Progenitor cell of endocrine pancreas (in vitro differentiated cells): ENCODE measurements around the gene ALPI. TPM values are rescaled to one million over a fixed set of nuclear protein-coding genes. Genes with fewer than 3 reads are reported as not detected.

Experiments
- DNase-seq: peaks from one replicate; pipeline ENCODE4 v3.0.0; 2021; ENCODE audit warnings: low spot score; ENCODE audit not compliant: unreplicated experiment
- H3K27ac Mint-ChIP-seq: 2 replicates; pipeline ENCODE4 v1.8.0; 2021; ENCODE audit warnings: mild to moderate bottlenecking, moderate library complexity, mixed read lengths
- H3K27me3 Mint-ChIP-seq: 2 replicates; pipeline ENCODE4 v1.8.0; 2021; ENCODE audit warnings: mixed read lengths
- H3K36me3 Mint-ChIP-seq: 2 replicates; pipeline ENCODE4 v1.8.0; 2022; ENCODE audit warnings: mixed read lengths; ENCODE audit not compliant: insufficient read depth
- H3K4me1 Mint-ChIP-seq: 2 replicates; pipeline ENCODE4 v1.8.0; 2021; ENCODE audit warnings: low read depth, mixed read lengths
- H3K4me3 Mint-ChIP-seq: 2 replicates; pipeline ENCODE4 v1.8.0; 2021; ENCODE audit warnings: low read depth, mild to moderate bottlenecking, moderate library complexity, mixed read lengths
- H3K9me3 Mint-ChIP-seq: 2 replicates; pipeline ENCODE4 v1.8.0; 2021; ENCODE audit warnings: low read depth, mixed read lengths
- CTCF ChIP-seq: fragments of 200-600 bp; sonication (generic); IDR thresholded peaks from one replicate; pipeline ENCODE4 v1.5.0; 2021; ENCODE audit warnings: antibody characterized with exemption, mild to moderate bottlenecking; ENCODE audit not compliant: unreplicated experiment
- total RNA-seq: library from RNA; stranded (reverse); gene quantifications from 2 replicates; pipeline ENCODE4 v1.2.1, GENCODE V29; 2021

The ALPI gene
- total RNA-seq, 1 donor from 2014 or later = not detected

DNA sequence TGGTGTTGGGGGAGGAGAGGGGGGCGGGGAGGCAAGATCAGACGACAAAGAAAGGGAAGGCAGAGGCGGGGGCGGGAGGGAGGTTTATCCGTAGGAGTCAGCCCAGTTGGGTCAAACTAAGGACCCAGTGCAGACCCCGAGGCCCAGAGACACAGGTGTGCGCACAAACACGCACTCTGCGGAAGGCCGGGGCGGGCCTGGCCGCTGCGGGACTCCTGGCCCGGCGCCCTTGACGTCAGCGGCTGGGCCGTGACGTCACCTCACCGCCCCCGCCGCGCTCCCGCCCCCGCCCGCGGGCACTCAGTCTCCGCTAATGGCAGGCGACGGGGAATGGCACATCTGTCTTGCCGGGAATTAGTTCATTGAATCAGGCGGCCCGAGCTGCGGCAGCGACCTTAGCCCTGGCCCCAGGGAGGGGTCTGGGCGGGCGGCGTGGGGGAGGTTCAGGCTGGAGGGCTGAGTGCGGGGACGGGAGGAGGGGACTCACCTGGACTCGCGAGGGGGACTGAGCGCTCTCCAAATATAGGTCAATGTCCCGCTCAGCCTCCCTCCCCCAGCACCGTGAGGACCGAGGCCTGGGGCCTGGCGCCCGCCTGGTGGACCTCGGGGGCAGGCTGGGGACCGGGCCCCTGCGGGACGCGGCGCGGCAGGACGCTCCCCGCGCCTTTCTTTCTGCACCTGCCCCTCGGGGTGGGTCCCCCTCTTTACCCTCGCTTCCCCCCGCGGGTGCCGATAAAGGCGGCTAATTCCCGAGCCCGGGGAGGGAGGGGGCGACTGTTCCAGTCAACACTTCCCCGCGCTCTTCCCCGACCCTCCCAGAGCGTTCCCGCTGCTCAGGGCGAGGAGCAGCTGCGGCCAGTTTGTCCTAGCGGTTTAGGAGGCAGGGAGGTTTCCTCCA, 47.2 kb downstream of the ALPI start:
- DNase-seq = no peak
- peaks cover 4% of the 10 kb centered on the region for H3K4me1 Mint-ChIP-seq
- H3K36me3 Mint-ChIP-seq = no peaks in the 10 kb centered on the region
- H3K27me3 Mint-ChIP-seq = peaks cover 66% of the 10 kb centered on the region
- no peaks in the 10 kb centered on the region for H3K9me3 Mint-ChIP-seq
- peak overlapping the region; percentile 74 for H3K4me3 Mint-ChIP-seq
- H3K27ac Mint-ChIP-seq = no peak overlapping the region
- no peak for TF ChIP-seq CTCF

DNA sequence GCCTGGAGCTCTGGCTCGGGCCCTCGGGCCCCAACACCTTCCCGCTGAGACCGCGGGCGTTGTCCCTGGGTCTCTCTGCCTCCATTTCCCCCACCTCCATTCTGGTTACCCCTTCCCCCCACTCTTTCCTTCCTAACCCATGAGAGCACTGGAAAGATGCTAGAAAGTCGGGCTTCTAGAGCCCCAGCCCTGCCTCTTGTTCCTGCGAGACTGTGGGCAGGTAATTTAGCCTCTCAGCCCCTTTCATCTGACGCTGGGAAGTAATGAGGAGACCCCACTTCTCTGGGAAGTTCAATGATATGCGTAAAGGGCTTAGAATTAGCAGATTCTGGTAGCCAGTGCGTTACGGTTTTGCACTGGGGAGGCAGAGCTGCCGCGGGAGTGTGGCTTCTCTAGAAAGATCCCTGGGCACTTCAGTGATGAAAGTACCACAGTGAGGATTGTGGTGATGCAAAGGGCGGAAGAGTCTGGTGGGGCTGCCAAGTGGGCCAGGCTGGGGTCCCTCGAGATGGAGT, 47.9 kb downstream of the ALPI start:
- Mint-ChIP-seq H3K4me1 (peaks cover 4% of the 10 kb centered on the region), H3K27me3 (peaks cover 60% of the 10 kb centered on the region), H3K4me3 (peak overlapping the region; percentile 60), H3K9me3 (no peaks in the 10 kb centered on the region), H3K27ac (no peak overlapping the region), H3K36me3 (no peaks in the 10 kb centered on the region)
- TF ChIP-seq CTCF = no peak
- no peak for DNase-seq

- DNase-seq = no peak
- H3K9me3 Mint-ChIP-seq = no peaks in the 10 kb centered on the region
- H3K4me1 Mint-ChIP-seq = peaks cover 4% of the 10 kb centered on the region
- H3K36me3 Mint-ChIP-seq = no peaks in the 10 kb centered on the region
- H3K27ac Mint-ChIP-seq = no peak overlapping the region
- peaks cover 57% of the 10 kb centered on the region for H3K27me3 Mint-ChIP-seq
- H3K4me3 Mint-ChIP-seq = peak overlapping the region; percentile 30
- no peak for TF ChIP-seq CTCF
Observed at GRCh38 chr2:232504438-232504837, 48.5 kb downstream of the ALPI start.

DNA sequence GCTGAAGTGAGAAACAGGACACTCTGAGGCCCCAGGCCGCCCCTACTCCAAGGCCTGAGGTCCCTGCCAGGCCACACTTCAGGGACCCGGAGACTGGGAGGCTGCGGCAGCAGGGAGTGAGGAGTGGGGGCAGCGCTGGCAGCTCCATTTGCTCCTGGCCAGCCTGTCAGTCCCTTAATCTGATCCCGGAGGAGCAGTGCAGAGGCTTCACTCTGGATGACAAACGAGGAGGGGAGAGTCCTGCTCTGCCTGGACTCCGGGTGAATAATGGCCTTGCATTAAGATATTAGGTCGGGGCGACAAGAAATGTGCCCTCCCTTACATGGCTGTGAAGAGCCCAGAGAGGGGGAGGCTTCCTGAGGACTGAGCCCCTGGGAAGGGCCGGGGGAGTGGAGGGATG, 49.9 kb downstream of the ALPI start:
- no peaks in the 10 kb centered on the region for H3K36me3 Mint-ChIP-seq
- H3K4me1 Mint-ChIP-seq = peaks cover 4% of the 10 kb centered on the region
- peaks cover 48% of the 10 kb centered on the region for H3K27me3 Mint-ChIP-seq
- no peak overlapping the region for H3K27ac Mint-ChIP-seq
- H3K4me3 Mint-ChIP-seq = no peak overlapping the region
- TF ChIP-seq CTCF = no peak
- no peaks in the 10 kb centered on the region for H3K9me3 Mint-ChIP-seq
- DNase-seq = no peak

GRCh38 chr2:232506709-232507108, 50.8 kb downstream of the ALPI start:
- no peak overlapping the region for H3K4me3 Mint-ChIP-seq
- peaks cover 48% of the 10 kb centered on the region for H3K27me3 Mint-ChIP-seq
- DNase-seq = no peak
- peaks cover 4% of the 10 kb centered on the region for H3K4me1 Mint-ChIP-seq
- no peak overlapping the region for H3K27ac Mint-ChIP-seq
- H3K36me3 Mint-ChIP-seq = no peaks in the 10 kb centered on the region
- TF ChIP-seq CTCF = no peak
- no peaks in the 10 kb centered on the region for H3K9me3 Mint-ChIP-seq
